NCI-H146 (cell line): Measurements from ENCODE around the gene ULBP1.
"Not testable (repeated sequence)": the region's sequence is repeated elsewhere in the genome, so short reads cannot be mapped to it uniquely, and the experiment has no call there.

Experiments used
- DNase-seq: peaks from one replicate; lab custom pipeline; 2025; lab: John Stamatoyannopoulos, UW

Gene ULBP1

GRCh38 chr6:149933461-149933860 lies 30.3 kb upstream of the ULBP1 start:
- DNase-seq: no peak

GRCh38 chr6:149934249-149935156 lies 29.2 kb upstream of the ULBP1 start:
- DNase-seq: peak; percentile 85

DNA sequence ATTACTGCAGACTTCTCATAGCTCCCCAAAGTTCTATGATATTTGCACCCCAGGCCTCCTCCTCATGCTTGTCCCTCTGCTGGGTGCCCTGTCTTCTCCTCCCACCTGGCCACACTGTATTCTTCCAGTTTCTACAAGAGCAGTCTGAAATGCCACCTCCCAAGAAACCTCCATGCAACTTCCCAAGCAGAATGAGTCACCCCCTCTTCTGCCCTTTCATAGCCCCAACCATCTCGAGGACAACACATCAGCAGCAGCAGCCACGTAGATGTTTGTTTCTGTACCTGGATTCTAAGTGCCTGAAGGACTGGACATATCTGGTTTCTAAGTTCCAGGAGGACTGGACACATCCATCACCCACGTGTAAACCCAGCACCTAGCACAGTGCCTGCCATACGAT lies 28.5 kb upstream of the ULBP1 start:
- no peak for DNase-seq

GRCh38 chr6:149935668-149936067 lies 28.1 kb upstream of the ULBP1 start:
- no peak for DNase-seq

- no peak for DNase-seq
These were observed 27.0 kb upstream of the ULBP1 start for GRCh38 chr6:149936743-149937142.

DNA sequence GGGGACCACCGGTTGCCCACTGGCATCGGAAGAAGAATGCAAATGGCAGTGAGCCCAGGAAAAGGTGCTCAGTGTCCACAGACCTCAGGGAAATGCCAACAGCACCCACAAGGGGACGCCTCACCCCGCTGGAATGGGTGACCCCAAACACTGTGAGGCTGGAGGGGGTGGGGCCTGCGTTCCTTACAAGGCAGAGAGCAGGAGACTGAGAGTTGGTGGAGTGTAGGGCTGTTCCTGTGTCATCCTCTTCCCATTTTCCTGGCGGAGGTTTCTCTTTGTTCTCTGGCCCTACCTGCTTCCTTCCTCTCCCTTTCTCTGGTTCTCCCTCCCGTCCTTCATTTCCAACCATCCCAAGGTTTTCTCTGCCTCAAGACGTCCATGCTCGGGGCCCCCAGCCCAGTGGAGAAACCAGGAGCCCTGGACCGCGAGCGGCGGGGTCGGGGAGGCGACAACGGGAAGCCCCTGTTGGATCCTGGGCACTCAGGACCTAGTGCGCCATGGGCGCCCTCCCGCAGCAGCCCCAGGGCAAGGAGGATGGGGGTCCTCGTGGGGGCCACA lies 25.7 kb upstream of the ULBP1 start:
- DNase-seq: not testable (repeated sequence)

DNA sequence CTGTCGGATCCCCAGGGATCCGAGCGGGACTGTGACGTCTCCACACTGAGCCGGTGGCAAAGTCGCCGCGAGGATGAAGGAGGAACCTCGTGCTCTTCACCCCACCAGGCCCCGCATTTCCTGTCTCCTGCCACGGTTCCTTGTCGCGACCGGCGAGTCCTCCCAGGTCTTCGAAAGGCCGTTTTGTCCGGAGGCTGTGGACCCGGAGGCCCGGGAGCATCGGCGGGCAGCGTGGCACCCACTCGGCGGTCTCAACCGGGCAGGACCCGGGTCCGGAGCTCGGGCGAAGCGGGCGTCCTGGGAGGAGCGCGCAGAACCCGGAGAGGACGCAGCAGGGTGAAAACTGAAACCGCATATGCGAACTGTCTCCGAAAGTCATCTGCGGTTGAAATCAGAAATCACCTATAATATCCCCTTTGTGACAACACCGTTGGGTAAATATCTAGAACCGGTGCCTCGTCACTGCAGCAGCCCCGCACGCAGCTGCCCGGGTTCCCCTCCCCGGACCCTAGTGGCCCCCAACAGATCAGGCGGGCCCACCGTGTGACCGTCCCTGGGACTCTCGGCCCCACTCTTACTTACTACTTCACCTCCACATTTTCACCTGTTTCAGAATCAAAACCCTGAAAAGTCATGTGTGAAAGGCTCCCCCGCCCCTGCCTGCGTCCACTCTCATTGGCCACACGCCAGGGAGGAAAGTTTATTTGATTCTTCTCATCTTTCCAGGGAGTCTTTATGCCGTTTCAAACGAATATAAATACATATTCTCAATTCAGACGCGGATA lies 25.0 kb upstream of the ULBP1 start:
- peak; percentile 45 for DNase-seq

DNA sequence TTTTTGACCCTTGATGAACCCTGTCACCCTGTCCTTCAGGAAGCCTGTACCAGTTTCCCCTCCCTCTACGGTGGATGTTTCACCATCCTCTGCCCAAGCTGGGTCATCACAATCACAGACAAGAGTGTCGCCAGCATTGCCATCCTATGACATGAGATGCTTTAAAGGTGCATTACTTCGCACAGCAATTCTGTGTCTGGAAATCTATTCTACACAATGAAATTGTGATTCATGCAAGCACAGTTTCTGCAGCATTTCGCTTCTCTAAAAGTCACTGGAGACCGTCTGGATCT lies 24.4 kb upstream of the ULBP1 start:
- DNase-seq: no peak

DNA sequence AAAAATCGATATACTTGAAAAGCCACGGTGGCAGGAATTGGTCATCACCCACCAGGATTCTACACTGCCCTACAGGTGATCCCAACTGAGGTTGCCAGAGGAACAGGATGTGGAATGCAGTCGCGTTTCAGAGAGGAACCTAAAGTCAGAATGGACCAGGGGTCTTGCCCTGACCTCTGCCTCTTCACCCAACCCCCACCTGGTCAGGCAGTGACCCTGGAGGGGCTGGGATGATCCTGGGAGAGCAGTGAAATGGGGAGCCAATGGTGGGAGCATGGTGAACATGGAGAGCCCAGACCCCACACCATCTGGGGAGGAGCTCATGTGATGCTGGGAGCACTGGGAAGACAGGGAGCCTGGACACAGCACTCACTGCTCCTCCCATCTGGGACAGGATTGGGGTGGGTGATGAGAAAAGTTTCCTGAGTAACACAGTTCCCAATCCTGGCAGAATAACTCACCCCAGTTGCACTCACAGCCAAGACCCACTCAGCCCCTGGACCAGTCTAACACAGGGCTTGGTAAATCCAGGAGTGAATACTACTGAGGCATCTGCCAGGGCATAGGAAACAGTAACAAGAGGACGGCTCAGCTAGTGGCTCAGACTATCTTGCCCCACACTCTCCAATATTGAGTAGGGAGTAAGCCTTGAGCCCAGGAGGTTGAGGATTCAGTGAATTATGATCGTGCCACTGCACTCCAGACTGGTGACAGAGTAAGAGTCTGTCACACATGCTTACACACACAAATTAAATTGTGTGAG lies 23.7 kb upstream of the ULBP1 start:
- no peak for DNase-seq

DNA sequence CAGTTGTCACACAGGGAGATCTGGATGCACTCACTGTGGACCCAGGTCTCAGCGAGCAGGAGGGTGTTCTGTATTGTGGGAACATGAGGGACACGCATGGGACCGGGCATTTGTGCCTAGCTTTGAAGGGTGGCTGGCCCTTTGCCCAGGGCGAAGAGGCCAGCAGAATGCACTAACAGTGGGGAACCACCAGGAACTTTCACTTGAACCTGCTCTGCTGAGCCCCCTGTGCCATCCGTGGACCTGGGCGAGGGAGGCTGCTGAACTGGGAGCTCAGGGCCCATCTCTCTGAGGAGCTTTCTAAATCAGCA lies 23.1 kb upstream of the ULBP1 start:
- DNase-seq: no peak

- peak; percentile 91 for DNase-seq
These were observed 21.9 kb upstream of the ULBP1 start, which contains the start of gene ULBP2 for GRCh38 chr6:149941583-149942460. Gene ULBP2 (plus strand): TSS chr6:149942014. CDS start chr6:149942073, 59 bp downstream.

GRCh38 chr6:149942461-149942829 lies 21.3 kb upstream of the ULBP1 start:
- DNase-seq: peak; percentile 50

DNA sequence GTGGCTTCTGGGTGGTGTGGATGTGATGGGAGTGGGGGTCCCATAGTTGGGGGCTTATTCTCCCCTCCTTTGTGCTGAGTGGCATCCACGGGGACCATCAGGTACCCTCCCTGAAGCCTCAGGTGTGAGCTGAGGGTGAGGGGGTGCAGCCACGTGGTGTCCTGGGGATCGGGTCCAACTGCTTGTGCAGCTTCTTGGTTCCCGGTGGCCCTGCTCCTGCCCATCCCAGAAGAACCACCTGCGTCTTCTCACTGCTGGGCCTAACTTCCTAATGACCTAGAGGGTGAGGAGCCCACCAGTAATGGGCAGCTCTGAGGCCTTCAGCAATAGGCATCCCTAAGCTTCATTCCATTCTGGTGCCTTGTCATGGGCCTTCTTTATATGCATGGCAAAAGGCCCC lies 20.4 kb upstream of the ULBP1 start:
- DNase-seq: not testable (repeated sequence)

DNA sequence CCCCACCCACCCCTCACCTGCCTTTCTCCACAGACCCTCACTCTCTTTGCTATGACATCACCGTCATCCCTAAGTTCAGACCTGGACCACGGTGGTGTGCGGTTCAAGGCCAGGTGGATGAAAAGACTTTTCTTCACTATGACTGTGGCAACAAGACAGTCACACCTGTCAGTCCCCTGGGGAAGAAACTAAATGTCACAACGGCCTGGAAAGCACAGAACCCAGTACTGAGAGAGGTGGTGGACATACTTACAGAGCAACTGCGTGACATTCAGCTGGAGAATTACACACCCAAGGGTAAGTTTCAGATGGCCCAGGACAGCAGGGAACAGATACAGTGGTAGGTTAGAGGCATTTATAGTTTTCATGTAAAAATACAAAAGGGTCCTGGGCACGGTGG lies 18.5 kb upstream of the ULBP1 start:
- not testable (repeated sequence) for DNase-seq

- DNase-seq: not testable (repeated sequence)
These were observed 17.1 kb upstream of the ULBP1 start for GRCh38 chr6:149946631-149947030.

DNA sequence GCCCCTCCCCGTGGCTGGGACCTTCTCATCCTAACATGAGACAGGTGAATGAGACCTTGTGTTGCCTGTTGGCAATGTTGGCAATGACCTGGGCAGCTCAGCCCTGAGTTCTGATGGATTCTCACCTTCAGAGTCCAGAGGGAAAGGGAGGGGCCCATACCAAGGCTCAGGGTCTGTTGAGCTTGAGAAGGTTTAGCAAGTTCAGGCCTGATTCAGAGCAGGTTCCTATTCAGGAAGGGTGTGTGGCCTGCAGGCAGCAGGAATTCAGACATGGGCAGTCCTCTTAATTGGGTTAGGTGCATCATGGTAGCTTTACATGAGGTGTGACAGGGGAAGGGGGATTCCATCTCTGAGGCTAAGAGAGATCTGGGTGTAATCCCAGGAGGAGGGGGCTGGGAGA lies 16.2 kb upstream of the ULBP1 start:
- DNase-seq: not testable (repeated sequence)

DNA sequence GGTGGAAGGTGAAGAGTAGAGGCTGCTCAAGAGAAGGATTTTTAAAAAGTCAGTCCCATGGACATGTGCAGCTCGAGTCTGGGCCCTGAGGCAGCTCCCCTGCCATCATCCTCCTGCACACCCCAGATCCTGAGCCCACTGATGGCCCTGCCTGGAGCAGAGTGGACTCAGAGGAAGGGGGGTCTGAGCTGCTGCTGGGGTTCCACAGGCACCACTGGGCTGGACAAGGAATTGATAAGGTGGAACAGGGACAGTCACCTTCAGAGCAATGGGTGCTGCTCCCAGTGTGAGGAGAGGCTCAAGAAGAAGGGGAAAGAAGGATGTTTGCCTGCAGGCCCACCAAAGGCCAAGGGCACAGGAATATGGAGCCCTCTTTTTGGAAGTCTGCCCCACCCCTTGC lies 15.7 kb upstream of the ULBP1 start:
- no peak for DNase-seq

DNA sequence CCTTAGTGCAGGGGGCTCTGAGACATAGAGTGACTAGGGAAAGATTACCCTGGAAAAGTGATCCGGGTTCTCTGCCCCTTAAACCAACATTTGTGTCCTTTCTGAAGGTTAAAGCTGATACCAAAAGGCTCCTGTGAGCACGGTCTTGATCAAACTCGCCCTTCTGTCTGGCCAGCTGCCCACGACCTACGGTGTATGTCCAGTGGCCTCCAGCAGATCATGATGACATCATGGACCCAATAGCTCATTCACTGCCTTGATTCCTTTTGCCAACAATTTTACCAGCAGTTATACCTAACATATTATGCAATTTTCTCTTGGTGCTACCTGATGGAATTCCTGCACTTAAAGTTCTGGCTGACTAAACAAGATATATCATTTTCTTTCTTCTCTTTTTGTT lies 15.1 kb upstream of the ULBP1 start:
- DNase-seq: no peak

DNA sequence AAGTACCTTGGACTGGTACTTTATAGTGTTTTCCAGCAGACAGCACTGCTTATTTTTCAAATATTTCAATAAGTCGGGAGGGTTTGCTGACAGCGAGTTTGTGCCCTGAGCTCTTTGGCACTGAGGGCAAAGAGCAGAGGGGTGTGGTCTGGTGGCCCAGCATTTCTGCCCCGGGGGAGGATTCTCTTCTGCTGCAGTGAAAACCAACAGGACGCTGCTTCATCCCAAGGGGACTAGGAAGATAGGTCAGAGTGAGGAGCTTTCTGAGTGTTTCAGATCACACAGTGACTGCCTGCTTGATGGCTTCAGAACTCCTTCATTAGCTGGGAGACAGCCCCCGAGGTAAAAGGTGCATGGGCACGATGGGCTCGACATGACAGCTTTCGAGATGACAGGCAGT lies 13.3 kb upstream of the ULBP1 start:
- DNase-seq: no peak

- no peak for DNase-seq
These were observed 12.6 kb upstream of the ULBP1 start for GRCh38 chr6:149951096-149951495.

DNA sequence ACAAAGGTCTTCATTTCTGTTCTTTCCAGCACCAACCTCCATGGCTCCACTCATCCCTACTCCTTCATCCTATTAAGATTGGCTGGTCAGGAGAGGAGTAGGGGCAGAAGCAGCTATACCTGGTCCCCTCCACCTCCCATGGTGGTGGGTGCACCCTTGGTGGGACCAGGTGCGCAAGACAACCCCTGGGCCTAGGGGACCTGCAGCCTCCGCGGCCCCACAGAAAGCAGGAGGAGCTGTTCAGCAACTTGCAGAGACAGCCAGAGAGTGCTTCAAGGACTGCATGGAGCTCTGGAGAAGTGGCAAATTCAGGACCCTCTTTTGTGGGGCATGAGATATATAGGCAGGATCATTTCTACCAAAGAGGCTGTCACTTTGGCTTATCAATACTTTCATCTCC lies 12.1 kb upstream of the ULBP1 start:
- DNase-seq: no peak
